SK-N-SH (cell line): ENCODE measurements around the gene AARS2. TPM values are rescaled to one million over a fixed set of nuclear protein-coding genes. Genes with fewer than 3 reads are reported as not detected.

Experiments used
- CTCF ChIA-PET: fragments of 300-600, 350-600 bp; formaldehyde crosslinking; extraction: SDS; loops from one replicate; lab custom pipeline; 2021; lab: Yijun Ruan, JAX
- POLR2A ChIA-PET: fragments of 350-600 bp; sonication (Branson Sonifier 250); formaldehyde crosslinking; extraction: SDS; loops from one replicate; lab custom pipeline; 2020; ENCODE audit warnings: antibody characterized with exemption, inconsistent platforms; lab: Yijun Ruan, JAX
- DNase-seq: peaks from one replicate; pipeline ENCODE4 v3.0.0; 2012
- H2AFZ ChIP-seq: fragments of 200-600 bp; sonication (generic); 2 replicates; pipeline ENCODE4 v1.8.1; 2016; ENCODE audit warnings: antibody characterized with exemption, mild to moderate bottlenecking, low read depth
- H3F3A ChIP-seq: fragments of 200-600 bp; sonication (generic); replicated peaks from 2 replicates; pipeline ENCODE3; 2016; ENCODE audit warnings: antibody characterized with exemption, mild to moderate bottlenecking; ENCODE audit not compliant: insufficient read depth
- H3K27ac ChIP-seq, 2 experiments: fragments of 200-500 bp in 1 of 2; fragments of 200-600 bp in 1 of 2; sonication (Bioruptor generic) in 1 of 2; sonication (generic), shearing (Covaris generic) in 1 of 2; 2 replicates each; pipeline versions ENCODE4 v1.5.1 to v1.6.1; 2014 to 2016; ENCODE audit warnings: low read depth in 2 of 2, inconsistent platforms in 1 of 2, low read length in 1 of 2, mild to moderate bottlenecking in 1 of 2, mixed read lengths in 1 of 2
- H3K27me3 ChIP-seq: fragments of 200-600 bp; sonication (generic), shearing (Covaris generic); 2 replicates; pipeline ENCODE4 v1.6.1; 2016; ENCODE audit warnings: mixed run types; ENCODE audit not compliant: insufficient read depth
- H3K36me3 ChIP-seq, 2 experiments: fragments of 200-500 bp in 1 of 2; fragments of 200-600 bp in 1 of 2; sonication (Bioruptor generic) in 1 of 2; sonication (generic) in 1 of 2; replicated peaks in 1 of 2; 2 replicates each; pipeline versions ENCODE3 to v1.5.1; 2014 to 2016; ENCODE audit warnings: low read length in 1 of 2, mild to moderate bottlenecking in 1 of 2; ENCODE audit not compliant: insufficient read depth in 2 of 2, control insufficient read depth in 1 of 2
- H3K4me1 ChIP-seq, 2 experiments: fragments of 200-500 bp in 1 of 2; fragments of 200-600 bp in 1 of 2; sonication (Bioruptor generic) in 1 of 2; sonication (generic), shearing (Covaris generic) in 1 of 2; 2 replicates each; pipeline versions ENCODE4 v1.5.1 to v1.6.1; 2014 to 2016; ENCODE audit warnings: low read depth in 1 of 2, low read length in 1 of 2, mixed run types in 1 of 2; ENCODE audit not compliant: insufficient read depth in 2 of 2, control insufficient read depth in 1 of 2
- H3K4me2 ChIP-seq: fragments of 200-600 bp; sonication (generic), shearing (Covaris generic); 2 replicates; pipeline ENCODE4 v1.6.1; 2017; ENCODE audit warnings: mixed run types
- H3K4me3 ChIP-seq, 2 experiments: fragments of 200-500 bp in 1 of 2; fragments of 200-600 bp in 1 of 2; sonication (Bioruptor generic) in 1 of 2; sonication (generic), shearing (Covaris generic) in 1 of 2; 2 replicates each; pipeline versions ENCODE4 v1.5.1 to v1.8.1; 2014 to 2016; ENCODE audit warnings: low read depth in 2 of 2, inconsistent platforms in 1 of 2, low read length in 1 of 2, mild to moderate bottlenecking in 1 of 2, mixed read lengths in 1 of 2, moderate library complexity in 1 of 2
- H3K79me2 ChIP-seq: fragments of 200-600 bp; sonication (generic); 2 replicates; pipeline ENCODE4 v1.8.1; 2017; ENCODE audit warnings: mild to moderate bottlenecking; ENCODE audit not compliant: insufficient read depth
- H3K9ac ChIP-seq: fragments of 200-600 bp; sonication (generic); 2 replicates; pipeline ENCODE4 v1.6.1; 2017; ENCODE audit warnings: mixed run types
- H3K9me2 ChIP-seq: fragments of 200-600 bp; sonication (generic); 2 replicates; pipeline ENCODE4 v1.6.1; 2017; ENCODE audit warnings: mixed run types
- H3K9me3 ChIP-seq: fragments of 200-600 bp; sonication (generic); 2 replicates; pipeline ENCODE4 v1.6.1; 2017; ENCODE audit warnings: mixed run types, mild to moderate bottlenecking, moderate library complexity
- H4K20me1 ChIP-seq: fragments of 200-600 bp; sonication (generic); 2 replicates; pipeline ENCODE4 v1.6.1; 2017; ENCODE audit warnings: mild to moderate bottlenecking, mixed run types; ENCODE audit not compliant: insufficient read depth
- FOXJ3 ChIP-seq: sonication (generic); formaldehyde crosslinking; IDR thresholded peaks from 2 replicates; pipeline ENCODE4 v1.5.1; 2020; ENCODE audit warnings: mild to moderate bottlenecking, missing genetic modification reagents
- PBX3 ChIP-seq: IDR thresholded peaks from 2 replicates; pipeline ENCODE4; 2012
- REST ChIP-seq: IDR thresholded peaks from 2 replicates; pipeline ENCODE4 v1.6.1; 2012; ENCODE audit warnings: mild to moderate bottlenecking, low read depth, low read length, moderate library complexity
- TAF1 ChIP-seq: IDR thresholded peaks from 2 replicates; pipeline ENCODE4 v1.6.1; 2012; ENCODE audit warnings: low read depth, mild to moderate bottlenecking, low read length, moderate library complexity, borderline replicate concordance
- USF1 ChIP-seq: IDR thresholded peaks from 2 replicates; pipeline ENCODE4 v1.4.0; 2012; ENCODE audit warnings: low read depth, borderline replicate concordance
- USF2 ChIP-seq: fragments of 150-350 bp; IDR thresholded peaks from 2 replicates; pipeline ENCODE4 v1.6.1; 2017; ENCODE audit warnings: antibody characterized with exemption, low read length, low read depth, borderline replicate concordance
- WGBS: methylation state at CpG from one replicate; pipeline ENCODE4 v1.1.6; 2017; ENCODE audit warnings: low lambda C conversion rate; 5-methylcytosine and 5-hydroxymethylcytosine counted together
- polyA plus RNA-seq, 3 experiments: library from polyadenylated mRNA; depleted of rRNA; stranded (reverse); fragments of >200 nt; gene quantifications; 2 replicates each; pipeline ENCODE4 v1.2.3, GENCODE V29; 2012

The AARS2 gene
- polyA plus RNA-seq, 1 of the 3 experiments (the other 2 are of a cell fraction) = 9.5 TPM

- H2AFZ ChIP-seq = no peak overlapping the region
- H3K27ac ChIP-seq = no peak overlapping the region; a peak in 1 of 4 replicates
- H3F3A ChIP-seq = no peaks in the 10 kb centered on the region
- H3K27me3 ChIP-seq = no peaks in the 10 kb centered on the region
- no peak for DNase-seq
- ChIA-PET POLR2A (interaction anchor here (0.8 to 1.9 kb wide), 6 partner anchors 8 to 58 kb away, joined by 3 to 7 read pairs (median 4); partner anchors contain the start of genes AARS2, HSP90AB1 and TMEM151B), CTCF (interaction anchor here (0.6 to 16.5 kb wide), 29 partner anchors 7 to 188 kb away, joined by 3 to 238 read pairs (median 7); partner anchors contain the start of genes AARS2, NFKBIE, SLC35B2 and SPATS1)
- no peak overlapping the region for H3K4me3 ChIP-seq
- no peak overlapping the region for H3K9ac ChIP-seq
- 88% methylated on average over 2 of the region's 5 CpGs for WGBS
- H3K4me1 ChIP-seq = no peaks in the 10 kb centered on the region
- no peak overlapping the region for H3K4me2 ChIP-seq
- no peaks in the 10 kb centered on the region for H3K9me2 ChIP-seq
- no peaks in the 10 kb centered on the region for H4K20me1 ChIP-seq
- no peaks in the 10 kb centered on the region for H3K9me3 ChIP-seq
- no peaks in the 10 kb centered on the region for H3K79me2 ChIP-seq
- peaks cover 11 to 67% of the 10 kb centered on the region in 2 experiments for H3K36me3 ChIP-seq
- TF ChIP-seq USF2 = no peak
- TF ChIP-seq FOXJ3 (CRISPR knock-in tag) = no peak
- no peak for TF ChIP-seq PBX3
- TF ChIP-seq REST = no peak
- TF ChIP-seq TAF1 = no peak
- TF ChIP-seq USF1 = no peak
These were observed 7.9 kb downstream of the AARS2 start for GRCh38 chr6:44305200-44305725.
